GM21576 (cell line): ENCODE measurements around the gene PHF21A.

Experiments
- ATAC-seq: cut with Tn5 transposase; IDR thresholded peaks from one replicate; pipeline ENCODE4 v1.9.1; 2021; ENCODE audit warnings: mild to moderate bottlenecking, moderate library complexity; ENCODE audit not compliant: unreplicated experiment

The PHF21A gene

DNA sequence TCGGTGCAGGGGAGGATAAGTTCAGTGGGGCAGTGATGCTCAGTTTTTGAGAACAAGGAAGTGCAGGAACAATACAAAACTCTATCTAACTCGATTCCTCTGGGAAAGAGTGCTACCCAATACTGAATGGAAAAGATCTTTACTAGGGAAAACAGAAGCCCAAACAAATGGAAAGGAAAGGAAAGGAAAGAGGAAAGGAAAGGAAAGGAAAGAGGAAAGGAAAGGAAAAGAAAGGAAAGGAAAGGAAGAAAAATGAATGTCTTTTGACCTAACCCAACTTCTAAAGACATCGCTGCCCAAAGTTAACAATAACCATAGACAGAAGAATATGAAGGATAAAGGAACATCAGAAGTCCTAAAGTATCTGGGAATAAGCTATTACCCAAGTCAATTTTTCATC is 41.6 kb downstream of the PHF21A start:
- no peak for ATAC-seq

DNA sequence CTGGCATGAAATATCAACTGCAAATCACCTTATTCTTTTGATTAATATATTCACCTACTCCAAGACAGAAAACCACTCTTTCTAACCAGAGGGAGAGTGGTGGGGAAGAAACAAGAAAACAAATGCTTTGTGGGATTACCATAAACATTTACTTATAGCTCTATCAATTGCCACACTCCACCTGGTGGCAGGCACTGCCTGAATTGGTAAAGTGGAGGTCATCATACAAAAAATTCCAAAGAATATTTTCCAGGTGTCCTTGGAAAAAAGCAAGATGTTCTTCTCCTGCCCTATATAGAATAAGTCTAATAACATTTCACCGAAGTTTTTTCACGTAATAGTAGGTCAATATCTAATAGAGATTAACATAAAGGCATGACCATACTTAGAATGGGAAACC is 45.3 kb downstream of the PHF21A start:
- no peak for ATAC-seq

DNA sequence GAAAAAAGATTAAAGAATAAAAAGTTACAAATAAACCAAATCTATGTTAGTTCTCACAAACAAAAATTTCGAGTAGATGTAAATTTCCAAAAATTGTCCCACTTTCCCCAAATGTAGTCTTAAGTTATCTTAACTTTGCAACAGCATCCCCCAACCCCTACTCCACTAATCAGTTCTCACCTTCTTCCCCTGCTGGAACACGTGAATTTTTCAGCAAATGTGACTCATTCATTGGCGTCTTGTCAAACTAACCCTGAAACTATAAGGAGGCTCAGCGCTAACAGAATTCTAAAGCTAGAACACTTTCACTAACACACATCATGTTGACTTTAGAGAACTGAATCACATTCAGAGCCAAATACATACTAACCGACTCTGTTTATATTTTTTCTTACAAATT is 46.1 kb downstream of the PHF21A start:
- no peak for ATAC-seq

DNA sequence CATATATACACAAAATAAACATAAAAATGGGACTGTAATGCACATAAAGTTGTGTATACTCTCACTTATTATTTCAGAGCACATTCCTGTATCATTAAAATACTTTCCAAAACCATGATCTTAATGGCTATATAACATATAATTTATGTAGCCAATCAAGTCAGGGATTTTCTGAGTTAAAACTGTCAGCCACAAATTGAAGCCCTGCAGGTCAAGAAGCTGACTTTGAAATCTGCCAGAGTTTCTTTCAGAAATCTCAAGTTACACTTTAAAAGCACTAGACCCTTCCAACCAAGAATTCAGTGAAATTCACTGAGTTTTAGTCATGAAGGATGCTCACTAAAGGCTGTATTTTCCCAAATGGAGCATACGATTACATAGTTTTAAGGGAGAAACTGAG is 47.6 kb downstream of the PHF21A start:
- no peak for ATAC-seq

DNA sequence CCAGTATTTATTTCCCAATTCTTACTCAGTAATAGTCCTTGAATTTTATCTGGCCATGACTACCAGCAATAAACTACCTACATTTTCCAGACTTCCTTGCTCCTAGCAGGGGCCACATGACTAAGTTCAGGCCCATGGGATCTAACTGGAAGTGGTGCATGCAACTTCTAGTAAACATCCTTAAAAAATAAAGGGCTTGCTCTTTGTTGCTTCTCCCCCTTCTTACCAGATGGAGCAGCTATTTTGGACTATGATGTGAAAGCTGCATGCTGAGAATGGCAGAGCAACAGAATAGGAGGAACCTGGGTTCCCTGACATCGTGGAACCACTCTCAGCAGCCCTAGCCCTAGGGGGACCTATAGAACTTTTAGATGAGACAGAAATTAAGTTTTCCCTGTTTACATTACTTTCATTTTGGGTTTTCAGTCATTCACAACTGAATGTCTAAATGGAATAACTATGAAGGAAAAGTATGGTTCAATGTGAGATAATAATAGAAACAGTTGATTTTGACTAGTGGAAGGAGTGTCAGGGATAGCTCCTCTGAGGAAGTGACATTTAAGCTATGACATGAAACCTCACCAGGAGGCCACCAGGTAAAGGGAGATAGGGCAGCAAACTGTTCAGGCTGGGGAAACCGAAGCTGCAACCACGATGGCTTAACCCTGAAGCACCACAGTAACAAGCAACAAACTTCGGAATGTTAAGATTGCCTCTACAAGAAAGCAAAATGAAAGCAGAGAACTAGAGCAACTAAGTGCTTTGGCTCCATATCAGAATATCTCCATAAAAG is 48.9 kb downstream of the PHF21A start:
- ATAC-seq = no peak

DNA sequence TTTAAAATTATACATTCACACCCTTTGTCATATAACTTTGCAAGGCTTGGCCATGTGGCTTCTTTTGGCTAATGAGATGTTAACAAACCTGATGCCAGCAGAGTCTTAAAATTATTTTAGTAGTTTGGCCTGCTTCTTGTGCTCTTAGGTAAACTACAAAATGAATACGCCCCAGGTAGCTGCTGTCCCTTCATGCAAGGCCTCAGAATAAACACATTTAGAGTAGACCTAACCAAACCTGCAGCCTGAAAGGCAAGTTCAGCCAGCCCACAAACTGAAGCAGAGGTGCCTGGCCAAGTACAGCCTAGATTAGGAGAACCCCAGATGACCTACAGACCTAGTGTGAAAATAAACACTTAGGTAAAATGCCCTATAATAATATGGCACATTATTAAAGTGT is 50.2 kb downstream of the PHF21A start:
- no peak for ATAC-seq

DNA sequence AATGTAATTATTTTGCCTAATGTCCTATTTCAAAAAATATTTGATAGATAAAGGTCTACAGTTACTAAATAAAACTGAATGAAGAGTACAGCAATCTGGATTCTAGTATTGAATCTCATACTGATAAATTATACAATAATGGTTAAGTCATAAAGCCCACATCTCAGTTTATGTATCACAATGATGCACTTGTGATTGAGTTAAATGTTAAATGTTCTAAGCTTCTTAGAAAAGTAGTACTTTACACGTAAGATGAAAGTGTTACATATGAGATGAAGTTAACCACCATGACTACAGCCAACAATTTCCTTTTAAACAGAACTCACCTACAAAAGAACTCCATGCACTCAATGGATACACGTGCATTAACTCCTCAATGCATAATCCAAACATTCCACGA is 51.7 kb downstream of the PHF21A start:
- no peak for ATAC-seq

DNA sequence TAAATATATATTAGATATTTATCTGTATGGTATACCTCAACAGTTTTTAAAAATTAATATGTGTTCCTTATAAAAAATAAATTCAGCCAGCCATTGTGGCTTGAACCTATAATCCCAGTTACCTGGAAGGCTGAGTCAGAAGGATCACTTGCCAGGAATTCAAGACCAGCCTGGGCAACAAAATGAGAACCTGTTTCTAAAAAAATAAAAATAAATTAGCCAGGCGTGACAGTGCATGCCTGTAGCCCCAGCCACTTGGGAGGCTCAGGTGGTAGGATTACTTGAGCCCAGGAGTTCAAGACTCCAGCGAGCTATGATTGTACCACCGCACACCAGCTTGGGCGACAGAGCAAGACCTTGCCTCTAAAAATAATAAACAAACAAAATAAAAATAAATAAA is 54.9 kb downstream of the PHF21A start:
- ATAC-seq = no peak

DNA sequence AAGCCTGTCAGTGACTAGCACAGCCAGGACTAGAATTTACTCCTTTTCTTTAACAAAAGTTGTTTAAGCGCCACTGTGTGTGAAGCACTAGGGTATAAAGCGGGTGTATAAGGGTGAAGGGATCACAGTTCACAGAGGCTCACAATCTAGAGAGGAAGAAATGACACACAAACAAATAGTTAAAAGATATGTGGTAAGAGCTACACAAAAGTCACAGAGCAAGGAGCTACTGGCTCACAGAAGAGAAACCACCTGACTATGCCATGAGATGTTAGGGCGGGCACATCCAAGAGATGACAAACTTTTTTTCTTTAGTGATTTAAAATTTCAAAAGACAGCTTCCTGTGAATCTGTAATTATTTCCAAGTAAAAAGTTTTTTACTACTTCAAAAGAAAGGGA is 55.6 kb downstream of the PHF21A start:
- no peak for ATAC-seq

DNA sequence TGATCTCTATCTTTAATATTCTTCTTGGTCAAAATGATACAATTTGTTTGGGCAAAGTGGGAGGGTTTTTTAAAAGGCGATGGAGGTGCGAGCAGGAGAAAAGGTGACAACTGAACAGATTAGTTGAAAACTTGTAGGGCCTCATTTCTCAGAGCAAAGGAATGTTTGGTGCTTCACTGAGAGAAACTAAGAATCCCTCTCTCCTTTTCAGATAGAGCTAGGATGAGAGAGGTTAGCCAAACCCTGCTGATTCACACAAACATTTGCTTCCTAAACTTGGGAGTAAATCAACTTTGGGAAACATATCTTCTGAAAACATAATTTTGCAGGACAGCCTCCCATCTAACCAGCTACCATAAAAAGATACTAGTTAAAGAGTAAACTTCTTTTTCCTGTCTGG is 57.0 kb downstream of the PHF21A start:
- no peak for ATAC-seq

DNA sequence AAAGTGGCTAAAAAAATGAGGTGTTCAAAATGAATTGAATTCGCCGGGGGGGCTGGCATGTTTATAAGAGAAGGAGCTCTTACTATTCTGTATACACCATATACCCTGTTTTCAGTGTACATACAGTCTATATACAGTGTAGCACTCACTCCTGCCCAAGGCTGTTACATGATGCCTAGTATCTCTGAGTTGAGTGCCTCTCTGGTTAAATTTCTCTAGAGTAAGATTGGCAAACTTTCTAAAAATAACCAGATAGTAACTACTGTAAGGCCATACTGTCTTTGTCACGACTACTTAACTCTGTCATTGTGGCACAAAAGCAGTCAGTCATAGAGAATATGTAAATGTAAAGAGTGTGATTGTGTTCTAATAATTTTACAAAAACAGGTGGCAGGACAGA is 58.1 kb downstream of the PHF21A start:
- ATAC-seq = no peak

DNA sequence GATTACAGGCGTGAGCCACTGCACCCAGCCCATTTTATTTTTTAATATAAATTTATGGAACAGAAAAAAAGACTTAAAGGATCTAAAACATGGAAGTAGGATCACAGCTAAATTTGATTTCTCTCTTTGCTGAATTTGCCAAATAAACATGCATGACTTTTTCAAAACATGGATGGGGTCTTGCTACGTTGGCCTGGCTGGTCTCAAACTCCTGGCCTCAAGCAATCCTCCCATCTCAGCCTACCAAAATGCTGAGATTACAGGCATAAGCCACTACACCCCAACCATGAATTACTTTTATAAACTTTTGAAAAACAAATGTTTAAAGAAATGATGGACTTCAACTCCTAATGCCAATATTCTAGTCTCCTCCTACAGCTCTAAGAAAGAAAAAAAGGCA is 61.2 kb downstream of the PHF21A start:
- ATAC-seq = no peak

DNA sequence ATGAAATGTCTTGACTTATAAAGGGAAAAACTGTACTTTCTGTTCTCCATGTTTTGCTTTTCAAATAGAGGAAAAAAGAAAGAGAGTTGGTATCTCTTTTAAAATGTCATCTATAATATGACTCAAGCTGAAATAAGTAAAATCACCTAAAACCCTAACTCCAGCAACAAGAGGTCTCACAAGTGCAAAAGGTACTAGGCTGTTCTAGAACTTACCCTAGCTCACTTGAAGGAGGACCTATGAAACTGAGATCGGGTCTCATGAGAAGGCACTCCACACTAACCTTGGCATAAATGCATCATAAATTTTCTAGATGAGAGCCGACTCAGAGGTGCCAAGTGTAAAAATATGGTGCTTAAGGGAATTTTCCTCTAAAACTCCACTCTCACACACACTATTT is 63.8 kb downstream of the PHF21A start:
- no peak for ATAC-seq

DNA sequence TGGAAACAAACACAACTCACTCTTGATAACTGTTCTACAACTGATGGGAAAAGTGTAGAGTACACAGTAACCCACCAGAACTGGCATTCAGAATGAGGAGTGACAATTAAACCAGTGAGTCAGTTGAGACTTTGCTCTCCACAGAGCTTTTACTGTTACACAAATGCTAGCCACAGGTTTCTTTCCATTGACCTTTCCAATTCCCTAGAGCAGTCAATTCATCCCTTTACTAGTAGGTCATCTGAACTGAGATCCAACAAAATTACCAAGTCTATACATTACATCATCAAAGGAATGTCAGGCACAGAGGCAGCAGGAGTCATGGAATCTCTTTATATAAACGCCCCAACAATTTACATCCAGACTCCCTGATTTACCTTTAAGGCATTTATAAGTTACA is 65.9 kb downstream of the PHF21A start:
- no peak for ATAC-seq

DNA sequence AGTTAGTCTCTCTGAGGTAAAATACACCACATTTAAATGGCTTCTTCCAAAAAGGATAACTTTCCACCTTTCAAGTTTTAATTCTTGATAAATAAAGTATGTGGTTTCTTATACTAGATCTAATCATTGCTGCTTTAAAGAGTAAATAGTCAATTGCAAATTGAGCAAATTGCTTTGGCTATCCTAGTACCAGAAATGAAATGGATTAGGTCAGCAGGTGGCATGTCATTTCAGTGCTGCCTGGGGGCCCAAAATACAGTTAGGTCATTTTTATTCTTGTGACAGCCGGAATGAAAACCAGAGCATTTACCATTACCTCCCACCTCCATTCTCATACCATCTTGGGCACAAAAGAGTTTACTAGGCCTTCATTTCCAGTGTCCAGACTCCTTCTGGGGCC is 70.2 kb downstream of the PHF21A start:
- ATAC-seq = no peak

DNA sequence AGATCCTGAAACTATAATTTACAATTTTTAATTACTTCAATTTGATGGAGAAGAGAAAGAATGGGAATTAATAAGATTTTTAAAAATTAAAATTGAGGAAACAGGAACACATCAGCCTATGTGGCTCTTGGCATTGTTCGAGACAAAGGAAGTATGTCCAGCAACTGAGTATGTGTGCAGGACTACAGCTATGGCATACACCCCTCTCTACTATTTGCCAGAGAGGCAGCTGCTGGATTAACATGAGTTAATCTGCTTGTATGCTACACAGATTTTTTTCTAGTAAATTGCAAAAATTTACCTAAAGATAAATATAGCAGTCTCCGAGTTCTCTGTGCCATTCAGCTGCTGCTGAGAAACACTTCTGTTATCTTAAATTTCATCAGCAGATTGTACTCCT is 70.6 kb downstream of the PHF21A start:
- ATAC-seq = no peak

DNA sequence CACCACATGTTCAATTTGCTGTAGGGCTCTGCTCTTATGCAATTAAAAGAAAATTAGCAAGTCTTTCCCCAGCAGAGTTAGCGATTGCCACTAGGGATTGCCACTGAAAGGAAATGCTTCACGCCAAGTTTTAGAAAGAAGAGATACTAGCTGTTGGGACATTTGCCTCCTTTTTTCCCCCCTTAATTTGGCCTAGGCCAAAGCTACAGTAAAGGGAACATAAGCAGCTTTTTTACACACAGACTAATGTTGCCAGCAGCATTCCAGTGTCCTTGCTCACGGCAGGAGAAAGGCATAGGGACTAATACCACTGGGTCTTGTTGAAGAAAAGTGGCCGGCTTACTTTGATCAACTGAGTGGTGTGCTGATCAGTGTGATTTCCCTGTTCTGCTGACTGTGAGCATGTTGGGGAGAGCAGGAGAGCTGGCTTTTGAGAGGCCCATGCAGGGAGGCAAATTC is 71.2 kb downstream of the PHF21A start:
- no peak for ATAC-seq

DNA sequence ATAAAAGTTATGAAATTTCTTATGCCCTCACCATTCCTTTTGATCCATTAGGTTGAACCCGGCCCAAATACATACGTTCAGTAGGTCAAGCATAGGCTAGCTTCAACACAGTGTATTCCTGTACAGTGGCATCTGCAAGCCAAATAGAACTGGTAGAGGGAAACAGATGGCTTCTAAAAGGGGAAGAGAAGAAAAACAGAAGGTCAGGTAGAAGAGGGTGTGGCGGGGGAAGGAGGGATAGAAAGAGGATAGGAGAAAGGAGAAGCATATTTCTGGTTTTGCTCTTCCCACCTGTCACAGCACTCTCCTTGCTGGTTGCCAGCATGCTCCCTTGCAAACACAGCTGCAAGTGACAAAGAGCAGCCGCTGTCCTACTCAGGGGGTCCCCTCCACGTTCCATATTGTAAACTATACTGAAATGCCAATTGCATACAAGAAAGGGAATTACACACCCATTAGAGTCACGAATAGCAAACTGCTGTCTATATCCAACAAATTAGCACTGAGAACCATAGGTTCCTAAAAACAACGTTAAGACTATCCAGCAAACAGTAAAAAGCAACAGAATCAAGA is 71.8 kb downstream of the PHF21A start:
- ATAC-seq = no peak

DNA sequence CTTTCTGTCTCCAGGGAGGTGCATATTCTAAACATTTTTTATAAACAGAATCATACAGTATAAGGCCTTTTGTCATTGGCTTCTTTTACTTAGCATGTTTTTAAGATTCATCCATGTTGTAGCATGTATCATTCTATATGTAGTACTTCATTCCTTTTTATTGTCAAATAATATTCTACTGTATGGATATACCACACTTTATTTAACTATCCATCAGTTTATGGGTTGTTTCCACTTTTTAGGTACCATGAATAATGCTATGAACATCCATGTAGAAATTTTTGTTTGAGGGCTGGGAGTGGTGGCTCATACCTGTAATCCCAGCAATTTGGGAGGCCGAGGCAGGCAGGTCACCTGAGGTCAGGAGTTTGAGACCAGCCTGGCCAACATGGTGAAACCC is 73.1 kb downstream of the PHF21A start:
- ATAC-seq = no peak

DNA sequence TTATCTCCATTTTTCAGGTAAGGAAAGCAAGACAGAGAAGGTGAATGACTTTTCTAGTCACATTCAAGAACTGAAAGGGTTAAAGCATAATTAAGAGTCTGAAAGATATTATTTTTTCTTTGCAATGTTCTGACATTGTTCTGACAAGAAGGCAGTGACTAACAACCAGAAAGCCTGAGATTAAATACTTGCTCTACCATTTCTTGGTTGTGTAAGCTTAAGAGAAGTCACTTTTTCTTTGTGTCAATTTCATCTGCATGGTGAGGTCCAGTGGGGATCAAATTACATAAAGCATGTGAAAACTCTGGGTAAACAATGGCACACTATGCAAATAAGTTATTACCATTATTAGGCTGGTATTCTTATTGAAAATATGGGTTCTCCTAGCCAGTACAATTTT is 73.7 kb downstream of the PHF21A start:
- ATAC-seq = no peak

DNA sequence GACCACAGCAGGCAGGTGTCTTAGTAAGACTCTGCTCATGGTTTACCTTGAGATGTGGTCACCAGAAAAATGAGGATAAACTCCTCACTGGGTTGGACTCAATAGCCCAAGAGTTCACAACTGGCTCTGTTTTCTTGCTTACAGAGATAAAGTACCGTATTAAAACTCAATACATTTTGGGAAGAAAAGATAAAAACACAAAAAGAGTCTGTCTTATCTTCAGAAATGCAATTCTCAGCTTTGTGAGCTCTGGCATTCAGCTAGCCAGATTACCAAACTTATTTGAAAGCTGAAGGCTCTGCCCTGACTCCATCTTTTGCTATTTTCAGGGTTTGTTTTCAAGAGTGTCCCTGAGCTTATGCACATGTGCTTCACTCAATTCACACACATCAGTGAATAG is 75.4 kb downstream of the PHF21A start:
- no peak for ATAC-seq

DNA sequence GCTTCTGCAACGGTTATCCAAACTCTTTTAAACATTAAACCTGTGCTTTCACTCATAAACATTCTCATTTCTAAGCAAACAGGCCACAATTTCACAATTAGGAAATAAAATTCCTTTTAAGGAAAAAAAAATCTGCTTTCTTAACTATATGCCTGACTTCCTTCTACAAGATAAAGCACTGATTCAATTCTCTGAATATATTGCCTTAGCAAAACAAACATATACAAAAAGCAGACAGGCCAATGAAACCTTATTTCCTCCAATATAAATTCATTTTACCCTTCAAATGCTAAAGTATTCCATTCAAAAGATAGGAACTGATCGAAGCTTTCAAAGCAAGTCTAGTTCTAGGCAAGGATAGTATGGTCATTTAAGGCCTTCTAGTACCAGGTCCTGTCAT is 76.7 kb downstream of the PHF21A start:
- ATAC-seq = no peak

DNA sequence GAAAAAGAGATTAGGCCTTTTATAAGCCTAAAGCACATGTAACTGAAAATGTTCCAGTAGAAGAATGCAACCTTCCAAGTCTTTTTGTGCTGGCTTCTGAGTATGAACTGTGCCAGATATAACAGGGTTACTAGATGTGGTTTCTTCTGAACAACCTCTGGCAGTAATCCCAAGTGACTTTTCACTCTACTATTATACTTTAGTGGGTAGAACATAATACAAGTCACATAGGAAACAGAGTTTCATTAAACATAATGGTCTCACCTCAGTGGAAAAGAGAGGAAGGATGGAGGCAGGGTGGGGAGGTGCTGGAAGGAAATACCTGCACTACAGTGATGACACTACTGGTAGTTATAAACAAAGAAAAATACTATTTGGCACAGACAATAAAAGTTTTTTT is 81.3 kb downstream of the PHF21A start:
- ATAC-seq = no peak
